AG09309 (cell line): ENCODE measurements around the gene OR52A1.

Experiments
- DNase-seq: peaks from one replicate; pipeline ENCODE4 v3.0.0-alpha.2; 2010; ENCODE audit warnings: low read depth
- H3K4me3 ChIP-seq: 2 replicates; pipeline ENCODE4 v1.5.1; 2011; ENCODE audit warnings: mild to moderate bottlenecking, low read depth, low read length, moderate library complexity; ENCODE audit not compliant: control insufficient read depth
- TF ChIP-seq, protein P1 (sequence below): IDR thresholded peaks from 2 replicates; pipeline ENCODE4 v1.5.1; 2011; ENCODE audit warnings: mild to moderate bottlenecking, low read depth, low read length, inconsistent platforms; ENCODE audit not compliant: insufficient read depth, control insufficient read depth; ENCODE audit errors: missing control alignments

OR52A1 gene

GRCh38 chr11:5115339-5115738 lies 39.2 kb downstream of the OR52A1 start:
- TF ChIP-seq, protein P1, sequence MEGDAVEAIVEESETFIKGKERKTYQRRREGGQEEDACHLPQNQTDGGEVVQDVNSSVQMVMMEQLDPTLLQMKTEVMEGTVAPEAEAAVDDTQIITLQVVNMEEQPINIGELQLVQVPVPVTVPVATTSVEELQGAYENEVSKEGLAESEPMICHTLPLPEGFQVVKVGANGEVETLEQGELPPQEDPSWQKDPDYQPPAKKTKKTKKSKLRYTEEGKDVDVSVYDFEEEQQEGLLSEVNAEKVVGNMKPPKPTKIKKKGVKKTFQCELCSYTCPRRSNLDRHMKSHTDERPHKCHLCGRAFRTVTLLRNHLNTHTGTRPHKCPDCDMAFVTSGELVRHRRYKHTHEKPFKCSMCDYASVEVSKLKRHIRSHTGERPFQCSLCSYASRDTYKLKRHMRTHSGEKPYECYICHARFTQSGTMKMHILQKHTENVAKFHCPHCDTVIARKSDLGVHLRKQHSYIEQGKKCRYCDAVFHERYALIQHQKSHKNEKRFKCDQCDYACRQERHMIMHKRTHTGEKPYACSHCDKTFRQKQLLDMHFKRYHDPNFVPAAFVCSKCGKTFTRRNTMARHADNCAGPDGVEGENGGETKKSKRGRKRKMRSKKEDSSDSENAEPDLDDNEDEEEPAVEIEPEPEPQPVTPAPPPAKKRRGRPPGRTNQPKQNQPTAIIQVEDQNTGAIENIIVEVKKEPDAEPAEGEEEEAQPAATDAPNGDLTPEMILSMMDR = no peak
- H3K4me3 ChIP-seq = no peak overlapping the region
- no peak for DNase-seq

DNA sequence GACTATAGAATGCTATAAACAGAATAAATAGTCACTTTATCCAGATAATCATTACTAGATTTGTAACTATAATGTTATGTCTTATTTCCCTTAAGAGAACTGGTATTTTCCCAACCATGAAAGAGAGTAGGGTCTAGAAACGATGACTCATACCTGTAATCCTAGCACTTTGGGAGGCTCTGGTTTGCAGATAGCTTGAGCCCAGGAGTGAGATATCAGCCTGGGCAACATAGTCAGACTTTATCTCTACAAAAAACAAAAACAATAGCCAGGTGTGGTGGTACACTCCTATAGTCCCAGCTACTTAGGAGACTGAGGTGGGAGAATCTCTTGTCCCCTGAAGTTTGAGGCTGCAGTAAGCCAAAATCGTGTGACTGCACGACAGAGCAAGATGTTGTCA lies 47.3 kb downstream of the OR52A1 start:
- DNase-seq = no peak
- no peak overlapping the region for H3K4me3 ChIP-seq
- TF ChIP-seq, protein P1 = no peak

DNA sequence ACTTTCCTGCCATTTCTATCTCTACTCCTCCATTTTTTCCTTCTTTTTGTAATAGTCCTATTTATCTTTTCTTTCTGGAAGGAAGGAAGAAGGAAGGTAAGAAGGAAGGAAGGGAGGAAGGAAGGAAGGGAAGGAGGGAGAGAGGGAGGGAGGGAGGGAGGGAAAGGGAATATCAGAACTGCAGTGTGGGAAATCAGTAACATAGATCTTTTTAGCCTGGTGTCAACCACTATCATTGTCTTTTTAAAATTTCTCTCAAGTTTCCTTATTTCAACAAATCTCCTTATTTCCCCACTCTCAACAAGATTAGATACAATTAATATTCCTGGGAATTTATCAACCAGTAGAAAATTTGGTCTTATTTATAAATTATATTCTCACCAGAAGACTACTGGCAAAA lies 51.5 kb downstream of the OR52A1 start:
- TF ChIP-seq, protein P1 = no peak
- no peak overlapping the region for H3K4me3 ChIP-seq
- no peak for DNase-seq

- no peak for DNase-seq
- H3K4me3 ChIP-seq = no peak overlapping the region
- TF ChIP-seq, protein P1 = no peak
Measured at GRCh38 chr11:5102246-5102645, 52.3 kb downstream of the OR52A1 start.

- TF ChIP-seq, protein P1 = no peak
- DNase-seq = no peak
- H3K4me3 ChIP-seq = no peak overlapping the region
Measured at GRCh38 chr11:5096011-5096410, 58.5 kb downstream of the OR52A1 start.
